Activated T-helper 17 cell treated with anti-CD3 and anti-CD28 coated beads, Interleukin-2, amount 50 U/mL, for 72 hours (primary cell): ENCODE data around the gene ACER3. TPM values are rescaled to one million over a fixed set of nuclear protein-coding genes. Genes with fewer than 3 reads are reported as not detected.
A peak's percentile ranks its signal among the peaks of the same experiment; 100 is the strongest.
"Not testable (repeated sequence)": the region's sequence is repeated elsewhere in the genome, so short reads cannot be mapped to it uniquely, and the experiment has no call there.

Experiments
- ATAC-seq: fragments of 150-1000 bp; cut with Tn5 transposase; replicated peaks from 2 replicates; pipeline ENCODE4 v1.10.0; 2021; ENCODE audit warnings: mild to moderate bottlenecking, moderate library complexity
- H3K27ac Mint-ChIP-seq: one replicate; pipeline ENCODE4 v1.8.0; 2022; ENCODE audit warnings: mixed read lengths
- H3K27me3 Mint-ChIP-seq: one replicate; pipeline ENCODE4 v1.8.0; 2022; ENCODE audit warnings: mixed read lengths
- H3K36me3 Mint-ChIP-seq: one replicate; pipeline ENCODE4 v1.8.0; 2022; ENCODE audit warnings: low read depth, mild to moderate bottlenecking, mixed read lengths
- H3K4me1 Mint-ChIP-seq: one replicate; pipeline ENCODE4 v1.8.0; 2022; ENCODE audit warnings: mixed read lengths
- H3K4me3 Mint-ChIP-seq: one replicate; pipeline ENCODE4 v1.8.0; 2022; ENCODE audit warnings: mild to moderate bottlenecking, mixed read lengths
- H3K9me3 Mint-ChIP-seq: one replicate; pipeline ENCODE4 v1.8.0; 2022; ENCODE audit warnings: mixed read lengths
- total RNA-seq, 2 donors: library from RNA; stranded (reverse); gene quantifications; one replicate each; pipeline ENCODE4 v1.2.3, GENCODE V29; 2022

The ACER3 gene
- total RNA-seq, 2 donors from 2014 or later, result 13.0 to 17.0 TPM

DNA sequence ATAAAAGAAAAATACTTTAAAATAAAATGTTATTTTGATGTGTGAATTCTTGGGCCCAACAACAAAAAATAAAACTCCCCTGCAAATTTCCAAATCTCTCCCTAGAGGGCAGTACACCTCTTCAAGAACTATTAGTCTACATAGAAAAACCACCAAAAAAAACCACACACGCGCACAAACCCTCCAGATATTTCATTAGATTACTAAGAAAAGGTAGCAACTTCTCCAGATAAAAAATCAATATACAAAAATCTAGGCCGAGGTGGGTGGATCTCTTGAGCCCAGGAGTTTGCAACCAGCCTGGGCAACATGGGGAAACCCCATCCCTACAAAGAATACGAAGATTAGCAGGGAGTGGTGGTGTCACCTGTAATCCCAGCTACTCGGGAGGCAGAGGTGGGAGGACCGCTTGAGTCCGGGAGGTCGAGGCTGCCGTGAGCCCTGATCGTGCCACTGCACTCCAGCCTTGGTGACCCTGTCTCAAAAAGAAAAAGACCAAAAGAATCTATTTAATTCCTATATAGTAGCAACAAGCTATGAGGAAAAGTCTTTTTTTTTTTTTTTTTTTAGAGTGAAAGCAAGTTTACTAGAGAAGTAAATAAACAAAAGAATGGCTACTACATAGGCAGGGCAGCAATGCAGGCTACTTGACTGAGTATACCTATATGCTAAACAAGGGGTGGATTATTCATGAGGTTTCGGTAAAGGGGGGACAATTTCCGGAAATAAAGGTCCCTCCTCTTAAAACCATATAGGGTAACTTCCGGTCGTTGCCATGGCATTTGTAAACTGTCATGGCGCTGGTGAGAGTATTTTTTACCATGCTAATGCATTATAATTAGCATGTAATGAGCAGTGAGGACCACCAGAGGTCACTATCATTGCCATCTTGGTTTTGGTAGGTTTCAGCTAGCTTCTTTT lies 186.5 kb downstream of the ACER3 start:
- no peaks in the 10 kb centered on the region for H3K36me3 Mint-ChIP-seq

GRCh38 chr11:77047928-77048446 lies 187.3 kb downstream of the ACER3 start:
- not testable (repeated sequence) for H3K36me3 Mint-ChIP-seq, H3K27ac Mint-ChIP-seq, H3K27me3 Mint-ChIP-seq

More for the DNA sequence above, 186.5 kb downstream of the ACER3 start:
- no peaks in the 10 kb centered on the region for H3K9me3 Mint-ChIP-seq
- H3K27ac Mint-ChIP-seq, result peak overlapping the region; percentile 73
- peak overlapping the region; percentile 64 for H3K4me3 Mint-ChIP-seq
- peaks cover 5% of the 10 kb centered on the region for H3K4me1 Mint-ChIP-seq
- H3K27me3 Mint-ChIP-seq, result peaks cover 5% of the 10 kb centered on the region
- ATAC-seq, result peak; percentile 96

GRCh38 chr11:77049026-77049425 lies 188.3 kb downstream of the ACER3 start:
- H3K27me3 Mint-ChIP-seq, result no peaks in the 10 kb centered on the region
- peaks cover 5% of the 10 kb centered on the region for H3K4me1 Mint-ChIP-seq
- H3K36me3 Mint-ChIP-seq, result no peaks in the 10 kb centered on the region
- H3K4me3 Mint-ChIP-seq, result no peak overlapping the region
- no peaks in the 10 kb centered on the region for H3K9me3 Mint-ChIP-seq
- ATAC-seq, result no peak
- peak overlapping the region; percentile 36 for H3K27ac Mint-ChIP-seq

More at GRCh38 chr11:77047928-77048446, 187.3 kb downstream of the ACER3 start:
- not testable (repeated sequence) for H3K9me3 Mint-ChIP-seq, H3K4me3 Mint-ChIP-seq, H3K4me1 Mint-ChIP-seq, ATAC-seq

DNA sequence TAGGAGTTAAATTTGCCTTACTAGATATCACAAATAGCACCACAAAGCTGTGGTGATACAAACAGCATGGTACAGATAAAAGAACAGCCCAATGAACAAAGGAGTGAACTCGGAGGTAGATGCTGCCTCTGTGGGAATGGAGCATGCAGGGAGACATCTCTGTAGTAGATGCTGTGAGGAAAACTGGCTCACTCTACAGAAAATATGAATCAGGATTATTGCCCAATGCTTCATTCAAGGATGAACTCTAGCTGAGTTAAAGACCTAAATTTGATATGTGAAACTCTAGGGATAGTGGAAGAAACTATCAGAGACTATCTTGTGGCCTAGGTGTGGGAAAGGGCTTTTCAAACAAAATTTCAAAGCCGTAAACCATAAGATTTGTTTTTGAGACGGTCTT lies 190.8 kb downstream of the ACER3 start:
- no peak for ATAC-seq
- H3K36me3 Mint-ChIP-seq, result no peaks in the 10 kb centered on the region
- no peaks in the 10 kb centered on the region for H3K9me3 Mint-ChIP-seq
- no peaks in the 10 kb centered on the region for H3K4me1 Mint-ChIP-seq
- H3K27me3 Mint-ChIP-seq, result no peaks in the 10 kb centered on the region
- no peak overlapping the region for H3K27ac Mint-ChIP-seq
- no peak overlapping the region for H3K4me3 Mint-ChIP-seq

DNA sequence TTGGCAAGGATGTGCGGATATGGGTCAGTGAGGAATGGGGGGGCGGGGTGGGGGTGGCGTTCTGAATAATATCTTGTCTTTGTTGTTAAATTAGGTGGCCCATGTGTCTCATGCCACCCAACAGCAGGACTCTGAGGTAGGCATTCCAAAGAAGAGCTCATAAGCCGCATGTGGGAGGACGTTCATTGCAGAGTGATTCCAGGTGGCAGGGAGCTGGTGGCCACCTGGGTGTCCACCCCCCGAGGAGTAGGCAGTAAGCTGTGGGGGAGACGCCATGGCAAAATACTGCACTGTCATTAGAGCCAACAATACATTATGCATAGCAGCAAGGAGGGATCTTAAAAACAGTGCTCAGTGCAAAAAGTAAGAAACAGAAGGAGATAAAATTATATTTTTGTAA lies 191.8 kb downstream of the ACER3 start:
- no peaks in the 10 kb centered on the region for H3K27me3 Mint-ChIP-seq
- H3K27ac Mint-ChIP-seq, result no peak overlapping the region
- ATAC-seq, result no peak
- H3K9me3 Mint-ChIP-seq, result no peaks in the 10 kb centered on the region
- H3K4me3 Mint-ChIP-seq, result no peak overlapping the region
- H3K4me1 Mint-ChIP-seq, result no peaks in the 10 kb centered on the region
- no peaks in the 10 kb centered on the region for H3K36me3 Mint-ChIP-seq

- no peaks in the 10 kb centered on the region for H3K9me3 Mint-ChIP-seq
- H3K27me3 Mint-ChIP-seq, result no peaks in the 10 kb centered on the region
- no peak overlapping the region for H3K4me3 Mint-ChIP-seq
- H3K27ac Mint-ChIP-seq, result no peak overlapping the region
- no peak for ATAC-seq
- H3K4me1 Mint-ChIP-seq, result no peaks in the 10 kb centered on the region
- H3K36me3 Mint-ChIP-seq, result no peaks in the 10 kb centered on the region
These were observed 192.7 kb downstream of the ACER3 start for GRCh38 chr11:77053217-77054015.

GRCh38 chr11:77054084-77054483 lies 193.4 kb downstream of the ACER3 start:
- no peaks in the 10 kb centered on the region for H3K36me3 Mint-ChIP-seq
- H3K4me1 Mint-ChIP-seq, result no peaks in the 10 kb centered on the region
- no peak overlapping the region for H3K27ac Mint-ChIP-seq
- ATAC-seq, result no peak
- no peaks in the 10 kb centered on the region for H3K27me3 Mint-ChIP-seq
- H3K4me3 Mint-ChIP-seq, result no peak overlapping the region
- H3K9me3 Mint-ChIP-seq, result no peaks in the 10 kb centered on the region

DNA sequence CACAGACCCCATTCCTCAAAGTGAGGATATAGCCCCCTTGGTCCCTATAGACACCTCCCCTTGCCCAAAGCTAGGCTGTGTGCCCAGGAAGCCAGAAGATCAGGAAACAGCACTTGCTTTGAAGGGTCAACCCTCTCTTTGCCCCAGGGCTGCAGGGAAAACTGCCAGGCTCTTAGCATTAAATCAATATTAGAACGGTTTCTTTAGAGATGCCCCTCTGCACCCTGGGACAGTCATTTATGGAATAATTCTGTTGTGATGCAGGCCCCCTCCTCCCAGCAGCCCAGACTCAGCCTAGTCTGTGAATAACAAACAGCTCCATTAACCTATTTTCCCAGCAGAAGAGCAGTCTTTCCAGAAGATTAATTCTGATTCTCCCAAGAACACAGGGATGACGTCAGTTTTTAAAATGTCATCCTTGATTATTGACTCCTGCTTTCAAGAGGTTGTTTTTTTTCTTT lies 194.4 kb downstream of the ACER3 start:
- H3K36me3 Mint-ChIP-seq, result no peaks in the 10 kb centered on the region
- H3K4me3 Mint-ChIP-seq, result no peak overlapping the region
- H3K27me3 Mint-ChIP-seq, result peaks cover 4% of the 10 kb centered on the region
- H3K27ac Mint-ChIP-seq, result no peak overlapping the region
- ATAC-seq, result no peak
- H3K4me1 Mint-ChIP-seq, result no peaks in the 10 kb centered on the region
- H3K9me3 Mint-ChIP-seq, result no peaks in the 10 kb centered on the region

- no peak for ATAC-seq
- no peaks in the 10 kb centered on the region for H3K4me1 Mint-ChIP-seq
- H3K36me3 Mint-ChIP-seq, result no peaks in the 10 kb centered on the region
- H3K27me3 Mint-ChIP-seq, result peaks cover 4% of the 10 kb centered on the region
- no peaks in the 10 kb centered on the region for H3K9me3 Mint-ChIP-seq
- no peak overlapping the region for H3K27ac Mint-ChIP-seq
- no peak overlapping the region for H3K4me3 Mint-ChIP-seq
These were observed 195.2 kb downstream of the ACER3 start for GRCh38 chr11:77055913-77056312.

DNA sequence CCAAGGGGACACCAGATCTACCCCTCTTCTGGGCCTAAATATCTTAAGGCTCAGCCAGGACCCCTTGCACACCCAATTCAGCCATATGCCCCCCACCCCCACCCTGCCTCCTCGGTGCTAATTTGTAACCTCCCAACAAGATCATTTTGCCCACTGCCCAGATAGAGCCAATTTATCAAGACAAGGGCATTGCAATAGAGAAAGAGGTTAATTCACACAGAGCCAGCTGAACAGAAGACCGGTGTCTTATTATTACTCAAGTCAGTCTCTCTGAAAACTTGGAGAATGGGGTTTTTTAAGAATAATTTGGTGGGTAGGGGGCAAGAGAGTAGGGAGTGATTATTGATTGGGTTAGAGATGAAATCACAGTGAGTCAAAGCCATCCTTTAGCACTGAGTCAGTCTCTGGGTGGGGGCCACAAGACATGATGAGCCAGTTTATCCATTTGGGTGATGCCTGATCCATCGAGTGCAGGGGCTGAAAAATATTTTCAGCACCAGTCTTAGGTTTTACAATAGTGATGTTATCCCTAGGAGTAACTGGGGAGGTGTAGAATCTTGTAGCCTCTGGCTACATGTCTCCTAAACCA lies 196.2 kb downstream of the ACER3 start:
- no peaks in the 10 kb centered on the region for H3K4me1 Mint-ChIP-seq
- H3K9me3 Mint-ChIP-seq, result no peaks in the 10 kb centered on the region
- H3K27ac Mint-ChIP-seq, result no peak overlapping the region
- peak; percentile 72 for ATAC-seq
- H3K27me3 Mint-ChIP-seq, result peaks cover 4% of the 10 kb centered on the region
- H3K4me3 Mint-ChIP-seq, result no peak overlapping the region
- H3K36me3 Mint-ChIP-seq, result no peaks in the 10 kb centered on the region

DNA sequence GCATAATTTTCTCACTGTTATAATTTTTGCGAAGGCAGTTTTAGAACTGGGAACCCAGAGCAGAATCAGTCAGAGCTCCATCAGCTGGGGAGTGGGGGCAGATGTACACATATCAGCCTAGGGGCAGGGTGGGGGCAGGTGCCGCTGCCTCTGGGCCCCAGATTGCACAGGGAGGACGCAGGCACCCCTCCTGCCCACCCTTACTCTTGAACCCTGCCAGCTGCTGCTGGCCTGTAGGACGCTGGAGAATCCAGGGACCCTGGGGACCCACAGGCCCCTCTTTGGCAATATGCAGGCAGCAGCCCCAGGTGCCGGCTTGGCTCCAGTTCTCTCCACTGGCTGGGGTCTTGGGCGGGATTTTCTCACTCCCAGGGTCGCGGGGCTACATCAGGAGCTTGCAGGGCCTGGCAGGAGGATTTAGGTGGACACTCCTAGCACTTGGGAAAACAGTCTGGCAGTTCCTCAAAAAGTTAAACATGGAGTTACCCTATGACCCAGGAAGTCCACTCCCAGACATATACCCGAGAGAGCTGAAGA lies 197.3 kb downstream of the ACER3 start:
- Mint-ChIP-seq H3K27me3 (peaks cover 4% of the 10 kb centered on the region), H3K4me3 (no peak overlapping the region), H3K27ac (no peak overlapping the region), H3K9me3 (no peaks in the 10 kb centered on the region), H3K4me1 (no peaks in the 10 kb centered on the region), H3K36me3 (no peaks in the 10 kb centered on the region)
- no peak for ATAC-seq

DNA sequence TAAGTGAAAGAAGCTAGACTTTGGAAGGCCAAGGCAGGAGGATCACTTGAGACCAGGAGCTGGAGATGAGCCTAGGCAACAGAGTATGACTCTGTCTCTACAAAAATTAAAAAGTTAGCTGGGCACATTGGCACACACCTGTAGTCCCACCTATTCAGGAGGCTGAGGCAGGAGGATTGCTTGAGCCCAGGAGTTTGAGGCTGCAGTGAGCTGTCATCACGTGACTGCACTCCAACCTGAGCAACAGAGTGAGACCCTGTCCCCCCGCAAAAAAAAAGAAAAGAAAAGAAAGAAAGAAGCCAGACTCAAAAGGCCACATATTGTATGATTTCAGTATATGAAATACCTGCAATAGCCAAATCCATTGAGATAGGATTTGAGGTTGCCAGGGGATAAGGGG lies 198.2 kb downstream of the ACER3 start:
- no peaks in the 10 kb centered on the region for H3K36me3 Mint-ChIP-seq
- no peaks in the 10 kb centered on the region for H3K4me1 Mint-ChIP-seq
- H3K27me3 Mint-ChIP-seq, result peaks cover 4% of the 10 kb centered on the region
- ATAC-seq, result no peak
- no peaks in the 10 kb centered on the region for H3K9me3 Mint-ChIP-seq
- H3K27ac Mint-ChIP-seq, result no peak overlapping the region
- no peak overlapping the region for H3K4me3 Mint-ChIP-seq

DNA sequence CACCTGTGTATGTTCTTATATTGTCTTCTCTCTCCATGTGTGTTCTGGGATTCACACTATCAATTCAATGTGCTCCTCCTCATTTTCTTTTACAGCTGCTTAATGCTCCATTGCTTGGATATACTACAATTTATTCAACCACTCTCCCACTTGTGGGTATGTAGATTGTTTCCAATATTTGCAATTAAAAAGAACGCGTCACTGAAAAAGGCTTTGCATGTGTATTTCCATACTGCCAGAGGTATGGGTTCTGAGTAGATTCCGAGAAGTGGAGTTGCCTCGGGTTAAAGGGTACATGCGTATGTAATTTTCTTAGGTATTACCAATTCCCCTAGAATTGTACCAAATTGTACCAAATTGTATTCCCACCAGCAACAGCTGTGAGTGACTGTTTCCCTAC lies 199.1 kb downstream of the ACER3 start:
- Mint-ChIP-seq H3K9me3 (no peaks in the 10 kb centered on the region), H3K4me1 (no peaks in the 10 kb centered on the region), H3K36me3 (no peaks in the 10 kb centered on the region), H3K4me3 (no peak overlapping the region), H3K27me3 (peaks cover 4% of the 10 kb centered on the region), H3K27ac (no peak overlapping the region)
- ATAC-seq, result no peak

- Mint-ChIP-seq H3K4me1 (no peaks in the 10 kb centered on the region), H3K36me3 (no peaks in the 10 kb centered on the region), H3K27ac (no peak overlapping the region), H3K4me3 (no peak overlapping the region), H3K27me3 (peaks cover 4% of the 10 kb centered on the region), H3K9me3 (no peaks in the 10 kb centered on the region)
- ATAC-seq, result no peak
These were observed 199.5 kb downstream of the ACER3 start for GRCh38 chr11:77060234-77060633.
